Left hindlimb (tissue), 1 donor: Measurements from ENCODE around the gene PPP2R3B.

ENCODE experiments used
- DNase-seq: peaks from one replicate; pipeline ENCODE4 v3.0.0-alpha.2; 2018

PPP2R3B gene

DNA sequence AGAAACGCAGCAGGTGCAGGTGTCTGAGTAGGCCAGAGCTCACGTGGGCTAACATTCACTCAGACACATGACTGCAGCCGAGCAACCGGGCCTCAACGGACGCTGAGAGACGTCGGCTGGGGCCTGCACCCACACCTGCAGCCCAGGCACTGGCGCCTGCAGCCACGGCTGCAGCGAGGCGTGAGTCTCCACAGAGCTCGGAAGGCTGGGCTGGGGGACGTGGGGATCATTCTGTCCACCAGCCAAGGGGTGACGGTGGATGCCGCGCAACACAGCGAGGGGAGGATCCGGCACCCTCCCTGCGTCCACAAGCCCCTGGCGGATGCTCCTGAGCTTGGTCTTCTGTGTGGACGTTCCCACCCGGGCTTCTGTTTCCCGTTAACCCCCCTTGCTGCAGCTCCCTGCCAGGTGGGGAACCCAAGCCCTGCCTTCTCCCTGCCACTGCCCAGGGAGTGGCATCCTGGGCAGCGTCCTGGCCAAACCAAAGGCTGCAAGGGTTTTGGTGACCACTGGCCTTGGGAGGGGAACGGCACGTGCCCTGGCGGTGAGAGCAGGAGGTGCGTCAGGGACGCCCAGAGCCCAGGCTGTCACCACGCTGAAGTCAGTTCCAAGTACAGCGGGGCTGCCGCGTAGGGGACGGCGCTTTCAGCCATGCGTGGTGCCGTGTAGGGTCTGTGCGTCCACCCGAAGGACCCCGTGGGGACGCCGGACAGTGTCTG lies 16.3 kb downstream of the PPP2R3B start:
- no peak for DNase-seq

DNA sequence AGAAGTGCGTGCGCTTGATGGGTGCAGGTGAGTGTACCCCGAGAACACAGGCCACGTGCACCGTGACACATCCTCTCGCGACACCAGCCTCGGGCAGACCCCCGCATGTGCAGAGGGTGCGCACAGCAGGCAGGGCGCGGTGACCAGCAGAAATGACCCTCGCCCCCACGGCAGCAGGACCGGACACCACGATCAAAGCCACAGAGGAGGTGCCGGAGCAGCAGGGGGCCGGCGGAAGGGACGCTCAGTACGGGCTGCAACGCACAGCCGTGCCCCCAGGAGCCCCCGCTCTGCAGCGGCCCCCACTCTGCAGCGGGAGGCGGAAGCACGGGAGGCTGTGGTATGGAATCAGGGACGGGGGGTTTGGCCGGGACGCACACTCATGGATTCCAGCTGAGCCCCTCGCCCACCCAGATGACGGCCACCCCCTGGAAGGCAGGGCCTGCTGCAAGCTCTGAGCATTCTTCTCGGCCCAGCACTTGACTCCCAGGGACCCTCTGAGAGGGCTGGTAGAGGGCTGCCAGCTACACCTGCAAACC lies 17.1 kb downstream of the PPP2R3B start:
- no peak for DNase-seq

DNA sequence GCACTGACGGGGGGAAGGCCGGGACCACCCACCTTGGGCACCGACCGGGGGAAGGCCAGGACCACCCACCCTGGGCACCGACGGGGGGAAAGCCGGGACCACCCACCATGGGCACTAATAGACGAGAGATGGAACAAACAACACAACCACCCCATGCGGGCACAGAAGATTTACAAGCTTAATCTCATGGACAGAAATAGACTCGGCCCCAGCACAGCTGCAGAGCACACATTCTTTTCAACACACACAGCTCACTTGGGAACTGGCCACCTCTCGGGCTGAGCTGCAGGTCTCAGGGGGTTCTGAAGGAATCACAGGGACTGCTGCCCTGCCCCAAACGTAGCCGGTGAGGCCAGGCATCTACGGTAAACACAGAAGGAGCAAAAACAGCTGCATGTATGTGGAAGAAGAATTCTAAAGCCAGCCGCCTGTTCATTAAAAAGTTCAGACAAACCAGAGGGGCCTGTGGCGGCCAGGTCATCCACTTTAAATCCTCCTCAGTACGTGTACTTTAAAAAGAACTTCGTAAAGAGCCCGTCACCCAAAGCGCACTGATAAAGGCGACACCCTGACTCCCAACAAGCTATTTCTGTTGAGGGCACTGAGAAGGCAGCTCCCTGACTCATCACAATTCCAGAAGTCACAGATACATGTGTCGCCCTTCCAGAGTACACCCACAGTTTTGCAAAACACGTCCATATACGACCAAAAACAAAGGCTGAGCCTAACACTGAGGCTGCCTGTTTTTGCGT lies 17.7 kb downstream of the PPP2R3B start:
- DNase-seq: no peak

DNA sequence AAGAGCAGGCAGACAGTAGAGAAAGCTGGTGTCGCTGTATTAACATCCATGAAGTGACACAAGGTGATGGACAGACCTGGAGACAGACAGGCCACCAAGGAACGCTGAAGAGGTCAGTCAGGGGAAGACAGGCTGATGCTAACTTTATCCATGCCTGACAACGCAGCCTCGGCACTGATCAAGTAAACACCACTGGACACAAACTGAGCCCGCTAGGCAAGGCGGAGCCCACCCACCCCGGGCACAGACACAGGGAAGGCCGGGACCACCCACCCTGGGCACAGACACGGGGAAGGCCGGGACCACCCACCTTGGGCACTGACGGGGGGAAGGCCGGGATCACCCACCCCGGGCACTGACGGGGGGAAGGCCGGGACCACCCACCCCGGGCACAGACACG lies 18.8 kb downstream of the PPP2R3B start:
- no peak for DNase-seq

DNA sequence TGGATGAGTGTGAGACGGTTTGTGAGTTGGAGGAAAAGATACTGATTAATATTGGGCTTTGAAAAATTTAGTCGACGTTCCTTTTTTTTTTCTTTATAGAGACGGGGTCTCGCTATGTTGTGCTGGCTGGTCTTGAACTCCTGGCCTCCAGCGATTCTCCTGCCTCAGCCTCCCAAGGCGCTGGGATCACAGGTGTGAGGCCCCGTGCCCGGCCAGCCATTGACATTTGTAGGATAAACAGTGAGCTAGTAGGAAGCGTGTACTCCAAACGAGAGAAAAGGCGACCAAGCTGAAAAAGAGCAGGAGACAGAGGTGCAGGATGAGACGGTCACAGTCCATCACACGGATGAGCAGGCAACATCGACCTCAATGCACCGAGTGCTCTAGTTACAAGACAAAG lies 19.4 kb downstream of the PPP2R3B start:
- DNase-seq: no peak

DNA sequence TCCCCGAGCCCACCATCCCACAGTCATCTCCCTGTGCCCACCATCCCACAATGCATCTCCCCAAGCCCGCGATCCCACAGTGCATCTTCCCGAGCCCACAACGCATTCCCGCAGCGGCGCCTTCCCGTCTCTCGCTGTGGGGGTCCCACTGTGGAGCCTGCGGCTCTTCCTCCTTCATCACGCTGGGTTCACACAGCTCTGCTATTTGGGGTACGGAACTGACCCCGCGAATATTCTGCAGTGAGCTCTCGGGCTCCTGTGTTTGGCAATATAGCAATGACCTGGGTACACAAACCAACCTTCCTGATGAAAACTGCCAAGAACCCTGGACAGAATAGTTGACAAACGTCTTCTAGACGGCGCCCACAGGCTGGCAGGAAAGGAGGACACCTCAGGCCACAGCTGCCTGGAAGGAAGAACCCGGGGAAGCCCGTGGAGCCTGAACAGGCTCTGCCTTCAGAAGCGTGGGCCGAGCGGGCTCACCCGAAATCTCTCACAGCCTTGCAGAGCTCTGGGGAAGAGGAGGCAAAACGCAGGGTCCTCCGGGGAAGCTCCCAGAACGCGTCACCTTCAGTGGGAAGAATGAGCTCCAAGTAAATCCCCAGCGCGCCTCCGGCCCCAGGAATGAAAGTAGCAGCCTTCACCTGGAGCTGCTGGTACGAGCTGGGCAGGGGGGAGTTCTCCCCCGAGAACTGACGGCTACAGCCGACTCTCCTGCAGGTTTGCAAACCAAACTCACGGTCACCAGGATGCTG lies 22.9 kb downstream of the PPP2R3B start:
- no peak for DNase-seq

DNA sequence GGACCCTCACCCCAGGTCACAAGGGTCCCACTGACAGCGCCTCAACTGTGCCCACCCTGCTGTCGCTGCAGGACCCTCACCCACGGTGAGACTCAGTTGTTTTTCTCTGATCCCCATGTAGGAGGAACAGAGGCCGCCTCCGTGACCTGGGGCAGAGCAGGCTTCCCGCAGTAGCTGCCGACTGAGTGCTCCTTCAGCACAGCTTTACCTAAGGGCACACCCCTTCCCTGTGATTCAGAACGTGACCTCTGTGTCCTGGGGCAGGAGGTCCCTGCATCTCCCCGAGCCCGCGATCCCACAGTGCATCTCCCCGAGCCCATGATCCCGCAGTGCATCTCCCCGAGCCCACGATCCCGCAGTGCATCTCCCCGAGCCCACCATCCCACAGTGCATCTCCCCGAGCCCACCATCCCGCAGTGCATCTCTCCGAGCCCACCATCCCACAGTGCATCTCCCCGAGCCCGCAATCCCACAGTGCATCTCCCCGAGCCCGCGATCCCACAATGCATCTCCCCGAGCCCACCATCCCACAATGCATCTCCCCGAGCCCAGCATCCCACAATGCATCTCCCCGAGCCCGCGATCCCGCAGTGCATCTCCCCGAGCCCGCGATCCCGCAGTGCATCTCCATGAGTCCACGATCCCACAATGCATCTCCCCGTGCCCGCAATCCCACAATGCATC lies 23.6 kb downstream of the PPP2R3B start:
- no peak for DNase-seq

DNA sequence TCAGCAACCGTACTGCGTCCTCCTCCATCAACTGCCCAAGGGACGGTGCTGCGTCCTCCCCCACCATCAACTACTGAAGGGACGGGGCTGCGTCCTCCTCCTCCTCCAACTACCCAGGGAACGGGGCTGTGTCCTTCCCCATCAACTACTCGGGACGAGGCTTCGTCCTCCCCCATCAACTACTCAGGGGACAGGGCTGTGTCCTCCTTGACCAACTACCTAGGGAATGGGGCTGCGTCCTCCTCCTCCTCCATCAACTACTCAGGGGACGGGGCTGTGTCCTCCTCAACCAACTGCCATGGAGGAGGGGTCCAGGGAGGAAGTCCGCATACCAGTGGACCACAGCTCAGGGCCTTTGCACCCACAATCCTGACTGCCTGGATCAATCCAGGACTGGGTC lies 24.4 kb downstream of the PPP2R3B start:
- DNase-seq: no peak

DNA sequence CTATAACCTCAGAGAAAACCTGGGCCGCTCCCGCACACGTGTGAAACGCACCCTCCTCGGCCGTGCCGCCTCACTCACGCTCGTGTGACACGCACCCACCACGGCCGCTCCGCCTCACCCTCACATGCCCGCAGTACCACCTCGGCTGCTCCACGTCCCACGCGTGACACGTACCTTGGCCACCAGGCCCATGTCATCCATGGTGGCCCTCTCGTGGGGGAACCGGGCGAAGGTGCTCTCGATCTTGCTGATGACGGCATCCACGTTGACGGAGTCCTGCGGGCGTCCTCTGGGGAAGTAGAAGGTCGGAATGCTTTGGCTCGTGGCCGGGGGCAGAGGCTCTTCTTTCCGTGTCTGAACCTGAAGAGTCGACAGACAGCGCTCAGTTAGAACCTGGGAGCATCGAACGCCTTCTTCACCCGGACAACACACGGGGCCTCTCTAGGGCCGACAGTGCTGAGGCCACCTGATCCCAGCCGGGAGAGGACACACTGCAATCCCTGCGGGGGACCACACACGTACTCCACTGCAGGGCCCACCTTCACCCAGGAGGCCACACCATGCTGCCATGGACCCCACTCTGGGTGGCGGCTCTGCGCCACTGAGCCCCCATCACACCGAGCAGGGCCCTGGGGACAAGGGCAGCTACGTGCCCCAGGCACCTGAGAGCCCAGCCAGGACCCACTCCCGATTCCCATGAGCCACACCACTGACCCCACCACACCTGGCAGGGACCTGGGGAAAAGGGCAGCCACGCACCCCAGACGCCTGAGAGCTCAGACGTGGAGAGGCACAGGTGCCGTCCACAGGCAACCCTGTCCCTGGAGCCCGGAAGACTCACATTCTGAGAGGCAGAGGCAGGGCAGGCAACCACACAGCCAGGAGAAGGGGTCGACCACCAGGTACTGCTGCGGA lies 25.2 kb downstream of the PPP2R3B start:
- DNase-seq: no peak

DNA sequence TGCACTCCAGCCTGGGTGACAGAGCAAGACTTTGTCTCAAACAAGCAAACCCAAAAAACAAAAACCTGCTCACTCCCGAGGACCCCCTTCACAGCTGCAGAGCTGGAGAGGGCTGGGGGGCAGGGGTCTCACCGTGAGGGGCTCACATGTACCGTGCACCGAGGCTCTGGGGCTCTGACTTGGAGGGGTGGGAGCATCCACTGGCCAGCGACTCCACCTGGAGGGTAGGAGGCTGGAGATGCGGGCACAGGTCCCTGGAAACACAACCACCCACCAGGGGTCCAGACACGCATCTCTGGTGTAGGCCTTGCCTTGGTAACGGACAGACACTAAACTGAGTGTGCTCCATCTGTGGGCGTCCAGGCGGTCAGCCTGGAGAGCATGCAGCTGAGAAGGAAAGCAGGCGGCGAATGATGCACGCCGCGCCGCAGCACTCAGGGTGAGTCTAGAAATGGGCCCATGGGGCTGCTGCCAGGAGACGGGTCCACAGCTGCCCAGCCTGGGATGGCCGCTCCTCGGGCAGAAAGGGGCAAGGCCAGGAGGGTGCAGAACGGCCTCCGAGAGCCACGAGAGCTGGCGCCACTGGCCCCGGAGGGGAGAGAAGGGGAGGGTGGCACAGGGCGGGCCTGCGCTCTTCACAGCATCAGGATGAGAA lies 26.1 kb downstream of the PPP2R3B start:
- DNase-seq: no peak

DNA sequence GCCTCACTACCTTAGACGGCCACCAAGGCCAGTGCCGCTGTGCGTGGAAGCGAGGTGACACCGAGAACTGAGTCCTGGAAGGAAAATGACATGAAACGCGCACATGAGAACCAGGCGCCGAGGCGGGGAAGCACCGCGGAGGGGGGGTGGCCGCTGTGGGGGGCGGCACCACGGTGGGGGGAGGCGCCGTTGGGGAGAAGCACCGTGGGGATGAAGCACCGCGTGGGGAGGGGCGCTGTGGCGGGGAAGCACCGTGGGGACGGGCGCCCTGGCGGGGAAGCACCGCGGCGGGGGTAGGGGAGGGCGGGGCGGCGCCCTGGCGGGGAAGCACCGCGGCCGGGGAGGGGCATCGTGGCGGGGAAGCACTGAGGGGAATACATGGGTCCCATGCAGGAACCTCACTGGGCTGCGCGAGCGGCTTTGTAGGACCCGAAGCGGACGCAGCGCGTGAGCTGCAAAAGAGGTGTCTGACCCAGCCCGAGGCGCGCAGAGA lies 28.0 kb downstream of the PPP2R3B start:
- no peak for DNase-seq

DNA sequence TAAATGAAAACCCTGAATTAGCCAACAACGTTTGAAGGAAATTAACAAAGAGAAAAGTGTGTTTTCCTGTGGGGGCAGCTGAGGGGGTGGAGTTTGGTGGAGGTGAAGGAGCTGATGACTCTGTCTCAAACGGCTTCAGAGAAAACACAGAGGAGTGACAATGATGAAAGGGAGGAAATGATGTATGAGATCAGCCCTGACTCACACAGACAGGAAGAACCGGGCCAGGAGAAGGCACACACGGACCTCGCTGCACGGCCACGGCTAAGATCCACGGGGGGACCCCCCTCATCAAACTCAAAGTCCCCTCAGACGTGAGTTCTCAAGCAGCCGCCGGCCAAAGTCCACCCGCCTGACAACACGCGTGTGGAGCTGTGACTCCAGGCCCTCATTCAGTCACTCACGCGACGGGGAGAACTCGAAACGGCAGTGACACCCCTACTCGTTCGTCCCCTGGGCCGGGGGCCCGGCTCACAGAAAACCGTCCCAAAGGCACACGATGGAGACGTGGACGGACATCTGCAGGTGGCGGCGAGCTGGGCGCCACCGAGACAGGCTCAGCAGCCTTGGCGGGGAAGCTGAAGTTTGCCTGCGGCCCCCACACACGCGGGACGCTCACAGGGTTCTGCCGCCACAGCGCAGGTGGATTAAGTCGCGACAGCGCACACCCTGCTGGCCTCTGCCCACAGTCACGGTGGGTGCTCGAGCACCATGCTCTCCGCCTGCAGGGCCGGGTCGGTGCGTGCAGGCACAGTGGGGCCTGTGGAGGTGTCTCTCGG lies 28.8 kb downstream of the PPP2R3B start:
- no peak for DNase-seq

DNA sequence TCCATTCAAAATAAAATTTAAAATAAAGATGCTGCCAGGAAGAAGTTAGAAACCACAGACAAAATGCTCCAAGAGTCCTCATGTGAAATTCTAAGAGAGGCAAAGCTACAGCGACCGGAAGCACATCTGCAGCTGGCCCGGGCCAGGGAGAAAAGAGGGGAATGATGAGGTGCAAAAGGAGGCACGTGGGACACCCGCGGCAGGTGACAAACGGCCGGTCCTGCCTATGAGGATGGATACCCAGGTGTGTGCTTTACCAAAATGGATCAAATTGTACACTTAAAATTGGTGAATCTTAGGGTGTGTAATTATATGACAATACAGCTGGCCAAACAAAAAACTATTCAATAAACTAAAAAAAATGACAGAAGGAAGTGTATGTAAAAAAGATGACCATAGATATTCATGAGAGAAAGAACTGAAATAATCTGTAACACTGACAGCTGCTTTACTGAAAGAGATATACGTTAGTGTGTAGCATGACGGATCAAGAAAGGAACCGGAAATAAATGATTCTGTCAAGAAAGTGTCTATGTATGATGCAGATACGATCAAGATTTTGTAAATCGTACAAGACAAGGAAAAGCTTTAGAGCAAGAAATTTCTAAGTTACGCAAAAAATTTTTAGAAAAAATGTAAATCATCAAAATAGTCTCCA lies 29.5 kb downstream of the PPP2R3B start:
- DNase-seq: no peak

DNA sequence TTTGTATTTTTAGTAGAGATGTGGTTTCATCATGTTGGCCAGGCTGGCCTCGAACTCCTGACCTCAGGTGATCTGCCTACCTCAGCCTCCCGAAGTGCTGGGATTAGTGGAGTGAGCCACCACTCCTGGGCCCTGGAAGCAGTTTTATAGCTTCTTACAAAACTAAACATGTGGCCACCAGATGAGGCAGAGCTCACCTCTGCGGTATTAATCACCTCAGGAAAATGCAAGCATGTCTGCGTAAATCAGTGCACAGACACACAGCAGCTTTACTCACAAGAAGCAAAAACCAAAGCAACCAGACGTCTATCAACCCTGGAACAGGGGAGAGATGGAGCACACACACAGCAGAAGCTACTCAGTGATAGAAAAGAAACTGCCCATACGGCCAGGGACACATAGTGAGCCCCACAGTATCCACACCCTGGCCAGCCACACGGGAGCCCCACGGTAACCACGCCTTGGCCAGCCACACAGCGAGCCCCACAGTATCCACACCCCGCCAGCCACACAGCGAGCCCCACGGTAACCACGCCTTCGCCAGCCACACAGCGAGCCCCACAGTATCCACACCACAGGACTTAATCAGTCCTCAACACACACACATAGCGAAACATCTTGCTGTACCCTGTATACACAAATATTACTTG lies 30.2 kb downstream of the PPP2R3B start:
- no peak for DNase-seq

DNA sequence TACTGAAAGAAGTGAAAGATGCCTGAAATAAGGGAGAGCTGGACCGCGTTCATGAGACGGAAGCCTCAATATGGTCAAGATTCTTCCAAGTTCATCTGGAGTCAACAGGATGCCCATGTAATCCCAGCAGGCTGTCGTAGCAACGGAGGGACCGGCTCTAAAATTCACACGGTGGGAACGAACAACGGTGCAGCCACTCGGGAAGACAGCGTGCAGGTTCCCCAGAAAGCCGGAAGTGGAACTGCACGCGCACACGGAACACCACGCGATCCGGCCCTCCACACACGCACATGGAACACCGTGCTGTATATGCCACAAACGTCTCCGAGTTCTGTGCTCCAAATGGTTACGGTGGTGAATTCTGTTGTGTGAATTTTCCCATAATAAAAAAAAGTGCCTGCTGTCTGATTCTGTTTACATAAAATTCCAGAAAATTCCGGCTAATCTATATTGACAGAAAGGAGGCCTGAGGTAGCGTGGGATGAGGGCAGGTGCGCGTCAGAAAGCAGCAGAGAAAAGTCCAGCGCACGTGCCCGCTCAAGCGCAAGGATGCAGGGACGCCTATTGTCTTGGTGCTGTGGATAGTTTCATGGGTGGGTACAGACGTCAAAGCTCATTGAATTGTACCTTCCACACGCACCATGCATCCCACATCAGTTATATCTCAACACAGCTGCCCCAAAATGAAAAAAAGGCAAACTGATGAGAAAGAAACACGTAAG lies 31.2 kb downstream of the PPP2R3B start:
- DNase-seq: no peak

DNA sequence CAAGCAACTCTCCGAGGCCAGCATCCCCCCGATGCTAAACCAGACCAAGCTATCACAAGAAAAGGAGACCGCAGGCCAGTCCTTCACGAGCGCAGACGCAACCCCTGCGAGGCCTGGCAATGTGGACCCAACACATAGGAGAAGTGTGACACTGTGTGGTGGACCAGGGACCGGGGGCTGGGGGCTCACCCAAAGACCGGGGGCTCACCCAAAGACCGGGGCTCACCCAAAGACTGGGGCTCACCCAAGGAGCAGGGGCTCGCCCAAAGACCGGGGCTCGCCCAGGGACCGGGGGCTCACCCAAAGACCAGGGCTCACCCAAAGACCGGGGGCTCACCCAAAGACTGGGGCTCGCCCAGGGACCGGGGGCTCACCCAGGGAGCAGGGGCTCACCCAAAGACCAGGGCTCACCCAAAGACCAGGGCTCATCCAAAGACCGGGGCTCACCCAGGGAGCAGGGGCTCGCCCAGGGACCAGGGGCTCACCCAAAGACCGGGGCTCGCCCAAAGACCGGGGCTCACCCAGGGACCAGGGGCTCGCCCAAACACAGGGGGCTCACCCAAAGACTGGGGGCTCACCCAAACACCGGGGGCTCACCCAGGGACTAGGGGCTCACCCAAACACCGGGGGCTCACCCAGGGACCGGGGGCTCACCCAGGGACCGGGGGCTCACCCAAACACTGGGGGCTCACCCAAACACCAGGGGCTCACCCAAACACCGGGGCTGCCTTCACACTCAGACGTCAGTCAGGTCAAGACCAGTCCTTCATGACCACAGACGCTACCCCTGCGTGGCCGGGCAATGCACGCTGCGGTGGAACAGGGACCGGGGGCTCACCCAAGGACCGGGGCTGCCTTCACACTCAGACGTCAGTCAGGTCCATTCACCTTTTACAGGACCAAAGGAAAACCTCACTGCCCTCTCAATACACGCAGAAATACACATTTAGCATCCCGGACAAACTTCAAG lies 32.9 kb downstream of the PPP2R3B start:
- no peak for DNase-seq
